Measurements from ENCODE around the gene POM121C.
"Not testable (repeated sequence)": the region's sequence is repeated elsewhere in the genome, so short reads cannot be mapped to it uniquely, and the experiment has no call there.

The POM121C gene

GRCh38 chr7:75421798-75422710 is 64.0 kb downstream of the POM121C start:
- not testable (repeated sequence) for DNase-seq

GRCh38 chr7:75420152-75420551 is 65.9 kb downstream of the POM121C start:
- not testable (repeated sequence) for DNase-seq

DNA sequence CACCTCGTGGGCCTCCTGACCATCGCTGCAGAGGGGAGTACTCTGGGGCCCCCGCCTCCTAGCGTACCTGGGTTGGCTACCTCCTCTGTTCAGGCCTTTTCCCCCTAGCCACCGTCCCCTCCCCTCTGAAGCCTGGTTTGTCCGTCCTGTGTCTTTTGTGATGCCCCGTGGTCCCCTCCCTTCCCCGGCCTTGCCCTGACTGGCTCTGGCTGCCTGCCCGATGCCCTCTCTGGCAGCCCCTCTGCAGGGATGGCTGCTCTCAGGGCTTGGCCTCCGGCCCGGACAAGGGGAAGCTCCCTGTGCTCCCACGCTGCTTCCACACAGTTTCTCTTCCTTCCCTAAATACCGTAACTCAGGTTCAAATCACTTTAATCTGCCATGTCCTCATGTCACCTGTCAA is 66.4 kb downstream of the POM121C start:
- DNase-seq: not testable (repeated sequence)

DNA sequence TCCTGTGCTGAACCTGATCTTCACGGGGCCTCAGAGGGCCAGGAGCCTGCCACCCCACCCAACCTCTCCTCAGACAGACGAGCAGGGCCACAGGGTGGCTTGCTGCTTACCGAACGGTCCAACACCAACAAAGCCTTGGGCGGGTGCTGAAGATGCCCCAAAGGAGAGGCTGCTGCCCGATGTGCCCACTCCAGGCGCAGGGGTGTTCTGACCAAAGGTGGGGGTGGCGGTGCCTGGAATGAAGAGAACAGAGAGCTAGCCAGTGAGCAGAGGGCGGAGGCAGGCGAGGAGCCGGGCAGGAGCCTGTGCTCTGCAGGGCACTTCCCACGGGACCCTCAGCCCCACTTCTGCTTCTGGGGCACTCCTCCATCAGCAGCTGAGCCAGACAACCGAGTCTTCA is 66.9 kb downstream of the POM121C start:
- not testable (repeated sequence) for DNase-seq

- not testable (repeated sequence) for DNase-seq
These were observed 67.7 kb downstream of the POM121C start for GRCh38 chr7:75418292-75418858.

DNA sequence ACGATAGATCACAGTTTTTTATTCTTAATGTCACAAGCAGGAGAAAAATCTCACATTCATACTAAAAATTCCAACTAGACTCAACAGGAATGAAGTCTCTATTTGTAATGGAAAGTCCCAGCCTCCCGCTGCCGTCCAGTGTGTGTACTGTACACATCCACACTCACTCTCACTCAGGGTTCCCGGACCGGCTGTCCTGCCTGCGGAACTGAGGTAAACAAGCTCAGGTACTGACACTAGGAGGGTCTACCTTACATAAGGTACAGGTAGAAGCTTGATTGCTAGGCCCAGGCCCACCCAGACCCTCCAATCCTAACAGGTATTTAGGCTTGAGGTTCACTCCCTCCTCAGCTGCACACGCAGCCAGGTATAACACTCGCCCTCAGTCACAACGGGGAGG is 69.3 kb downstream of the POM121C start:
- not testable (repeated sequence) for DNase-seq

DNA sequence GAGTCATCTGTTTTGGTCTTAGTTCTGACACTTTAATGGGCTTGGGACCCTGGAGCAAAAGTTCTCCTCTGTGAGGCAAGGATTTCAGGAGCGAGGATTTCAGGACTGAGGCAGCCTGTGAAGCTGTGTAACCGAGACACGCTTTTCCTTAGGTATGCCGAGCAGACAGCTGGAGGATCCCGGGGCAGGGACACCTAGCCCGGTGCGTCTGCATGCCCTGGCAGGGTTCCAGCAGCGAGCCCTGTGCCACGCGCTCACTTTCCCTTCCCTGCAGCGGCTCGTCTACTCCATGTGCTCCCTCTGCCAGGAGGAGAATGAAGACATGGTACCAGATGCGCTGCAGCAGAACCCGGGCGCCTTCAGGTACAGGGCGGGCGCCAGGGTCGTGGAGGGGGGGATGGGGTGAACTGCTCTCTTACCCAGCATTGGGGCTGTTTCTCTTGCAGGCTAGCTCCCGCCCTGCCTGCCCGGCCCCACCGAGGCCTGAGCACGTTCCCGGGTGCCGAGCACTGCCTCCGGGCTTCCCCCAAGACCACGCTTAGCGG is 70.2 kb downstream of the POM121C start:
- not testable (repeated sequence) for DNase-seq

DNA sequence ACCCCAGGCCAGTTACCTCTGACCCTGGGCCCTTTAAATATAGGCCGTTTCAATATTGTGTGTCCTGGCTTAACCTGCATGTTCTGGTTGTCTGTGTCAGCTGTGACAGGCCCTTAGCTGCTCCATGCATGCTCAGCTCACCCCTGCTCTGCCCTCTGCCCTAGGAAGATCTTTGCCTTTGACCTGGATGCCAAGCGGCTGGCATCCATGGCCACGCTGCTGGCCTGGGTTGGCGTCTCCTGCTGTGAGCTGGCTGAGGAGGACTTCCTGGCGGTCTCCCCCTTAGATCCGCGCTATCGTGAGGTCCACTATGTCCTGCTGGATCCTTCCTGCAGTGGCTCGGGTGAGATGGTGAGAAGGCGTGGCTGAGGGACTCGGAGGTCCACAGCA is 70.7 kb downstream of the POM121C start:
- not testable (repeated sequence) for DNase-seq

GRCh38 chr7:75414708-75415427 is 71.2 kb downstream of the POM121C start:
- not testable (repeated sequence) for DNase-seq

DNA sequence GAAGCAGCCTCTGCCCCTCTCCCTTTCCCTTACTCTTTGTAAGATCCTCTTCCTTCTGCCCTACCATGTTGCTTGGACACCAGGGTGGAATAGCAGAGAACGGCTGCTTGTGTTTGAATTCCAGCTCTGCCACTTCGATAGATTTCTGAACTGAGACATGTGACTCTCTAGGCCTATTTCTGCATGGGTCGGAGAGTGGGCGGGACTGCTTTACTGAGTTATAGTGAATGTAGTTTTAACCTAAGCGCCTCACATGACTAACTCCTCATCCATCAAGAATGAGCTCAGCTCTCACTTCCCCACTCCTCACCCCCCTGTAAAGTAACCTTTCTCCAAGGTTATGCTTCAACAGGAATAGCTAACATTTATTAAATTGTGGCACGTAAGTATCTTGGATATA is 71.9 kb downstream of the POM121C start:
- not testable (repeated sequence) for DNase-seq

- not testable (repeated sequence) for DNase-seq
These were observed 75.3 kb downstream of the POM121C start for GRCh38 chr7:75410823-75411173.

- not testable (repeated sequence) for DNase-seq
These were observed 75.9 kb downstream of the POM121C start for GRCh38 chr7:75409880-75410822.

- not testable (repeated sequence) for DNase-seq
These were observed 81.4 kb downstream of the POM121C start for GRCh38 chr7:75404663-75405062.

DNA sequence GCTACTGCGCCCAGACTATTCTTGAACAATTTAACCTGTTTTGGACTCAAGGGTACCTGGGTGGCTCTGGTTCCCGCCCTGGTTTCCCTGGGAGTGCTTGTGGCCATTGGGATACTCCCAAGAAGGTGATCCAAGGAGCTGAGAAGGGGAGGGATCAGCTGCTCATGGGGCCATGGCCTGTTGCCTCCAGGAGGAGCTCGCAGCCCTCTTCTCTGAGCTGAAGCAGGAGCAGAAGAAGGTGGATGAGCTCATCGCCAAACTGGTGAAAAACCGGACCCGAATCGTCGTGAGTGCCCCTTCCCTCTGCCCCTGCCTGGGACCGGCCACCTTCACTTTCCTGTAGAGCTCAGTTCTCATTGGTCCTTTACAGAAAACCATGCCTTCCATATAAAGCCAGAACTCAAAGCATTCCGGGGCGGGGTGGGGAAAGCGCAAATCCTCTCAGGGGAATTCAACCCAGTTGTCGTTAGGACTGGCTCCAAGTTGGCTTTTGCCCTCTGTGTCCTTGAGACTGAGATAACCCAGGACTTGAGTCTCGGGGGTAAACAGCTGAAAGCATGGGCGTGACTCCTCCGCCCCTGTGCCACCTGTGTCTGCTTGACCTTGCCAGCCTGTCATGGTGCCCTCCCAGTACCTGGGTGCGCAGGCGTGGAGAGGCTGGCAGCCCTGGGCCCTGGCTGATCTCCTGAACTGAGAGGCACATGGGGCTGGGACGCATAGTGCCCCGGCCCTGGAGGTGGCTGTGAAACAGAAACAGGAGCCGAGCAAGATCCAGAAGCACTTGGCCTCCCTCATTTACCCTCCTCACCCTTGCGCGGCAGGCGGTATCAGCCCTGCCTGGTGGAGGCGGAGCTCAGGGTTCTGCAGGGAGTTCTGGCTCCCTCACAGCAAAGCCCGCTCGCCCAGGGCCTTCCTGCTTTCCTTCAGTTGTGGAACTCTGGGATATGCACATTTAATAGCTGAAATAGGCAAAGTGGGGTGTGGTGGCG is 82.3 kb downstream of the POM121C start:
- DNase-seq: not testable (repeated sequence)

- DNase-seq: not testable (repeated sequence)
These were observed 85.5 kb downstream of the POM121C start for GRCh38 chr7:75400575-75400974.

DNA sequence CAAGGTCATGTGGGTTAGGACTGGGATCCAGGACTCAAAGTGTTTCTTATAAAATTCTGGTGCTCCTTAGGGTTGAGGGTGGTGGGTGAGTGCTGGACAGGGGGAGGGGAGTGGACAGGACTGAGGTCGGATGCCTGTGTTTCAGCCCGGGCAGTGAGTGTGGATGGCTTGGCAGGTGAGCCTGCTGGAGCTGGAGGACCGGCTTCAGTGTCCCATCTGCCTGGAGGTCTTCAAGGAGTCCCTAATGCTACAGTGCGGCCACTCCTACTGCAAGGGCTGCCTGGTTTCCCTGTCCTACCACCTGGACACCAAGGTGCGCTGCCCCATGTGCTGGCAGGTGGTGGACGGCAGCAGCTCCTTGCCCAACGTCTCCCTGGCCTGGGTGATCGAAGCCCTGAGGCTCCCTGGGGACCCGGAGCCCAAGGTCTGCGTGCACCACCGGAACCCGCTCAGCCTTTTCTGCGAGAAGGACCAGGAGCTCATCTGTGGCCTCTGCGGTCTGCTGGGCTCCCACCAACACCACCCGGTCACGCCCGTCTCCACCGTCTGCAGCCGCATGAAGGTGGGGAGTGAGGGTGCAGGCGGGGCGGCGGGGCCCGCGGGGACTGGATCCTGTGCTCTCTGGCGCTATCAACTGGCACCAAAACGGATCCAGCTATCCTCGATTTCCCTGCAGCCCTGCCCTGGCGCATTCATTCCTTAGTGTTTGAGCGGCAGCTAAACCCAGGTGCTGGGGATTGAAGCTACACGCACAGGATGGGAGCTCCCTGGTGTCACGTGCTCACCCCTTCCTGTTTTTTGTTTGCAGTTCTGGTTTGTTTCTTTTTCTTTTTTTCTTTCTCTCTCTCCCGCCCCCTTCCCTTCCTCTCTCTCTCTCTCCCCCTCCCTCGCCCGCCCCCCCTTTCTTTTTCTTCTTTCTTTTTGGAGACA is 87.1 kb downstream of the POM121C start:
- not testable (repeated sequence) for DNase-seq

GRCh38 chr7:75397865-75398264 is 88.2 kb downstream of the POM121C start:
- not testable (repeated sequence) for DNase-seq

GRCh38 chr7:75395329-75395728 is 90.8 kb downstream of the POM121C start, which contains the start of gene TRIM73:
TSS of gene TRIM73 (plus strand) at chr7:75395629. CDS start at chr7:75398934, 3,305 bp downstream.
- not testable (repeated sequence) for DNase-seq

GRCh38 chr7:75393194-75393593 is 92.9 kb downstream of the POM121C start:
- DNase-seq: not testable (repeated sequence)
